GM12891 (cell line): ENCODE results near the gene HDAC9.
A peak's percentile ranks its signal among the peaks of the same experiment; 100 is the strongest.

Experiments
- DNase-seq: peaks from one replicate; pipeline ENCODE4 v3.0.0; 2011; ENCODE audit warnings: low spot score; ENCODE audit not compliant: insufficient read length
- FAIRE-seq: peaks from 2 replicates; lab custom pipeline; 2011; peaks lifted over from hg19 to GRCh38; lab: Jason Lieb, UNC
- PAX5 ChIP-seq: IDR thresholded peaks from 2 replicates; pipeline ENCODE4 v1.6.1; 2011; ENCODE audit warnings: low read length, moderate library complexity, mild to moderate bottlenecking; ENCODE audit not compliant: insufficient read depth, severe bottlenecking
- POLR2A ChIP-seq: IDR thresholded peaks from 2 replicates; pipeline ENCODE4 v1.6.1; 2011; ENCODE audit warnings: low read depth, low read length, control low read depth
- POLR2AphosphoS5 ChIP-seq: IDR thresholded peaks from 2 replicates; pipeline ENCODE4 v1.6.1; 2011; ENCODE audit warnings: low read depth, low read length, control low read depth
- POU2F2 ChIP-seq: IDR thresholded peaks from 2 replicates; pipeline ENCODE4 v1.6.1; 2011; ENCODE audit warnings: low read depth, mild to moderate bottlenecking, control low read depth, low read length, moderate library complexity
- SPI1 ChIP-seq: IDR thresholded peaks from 2 replicates; pipeline ENCODE4 v1.6.1; 2011; ENCODE audit warnings: low read depth, low read length, control low read depth
- TAF1 ChIP-seq: IDR thresholded peaks from 2 replicates; pipeline ENCODE4 v1.6.1; 2011; ENCODE audit warnings: low read depth, low read length, control low read depth

The HDAC9 gene

DNA sequence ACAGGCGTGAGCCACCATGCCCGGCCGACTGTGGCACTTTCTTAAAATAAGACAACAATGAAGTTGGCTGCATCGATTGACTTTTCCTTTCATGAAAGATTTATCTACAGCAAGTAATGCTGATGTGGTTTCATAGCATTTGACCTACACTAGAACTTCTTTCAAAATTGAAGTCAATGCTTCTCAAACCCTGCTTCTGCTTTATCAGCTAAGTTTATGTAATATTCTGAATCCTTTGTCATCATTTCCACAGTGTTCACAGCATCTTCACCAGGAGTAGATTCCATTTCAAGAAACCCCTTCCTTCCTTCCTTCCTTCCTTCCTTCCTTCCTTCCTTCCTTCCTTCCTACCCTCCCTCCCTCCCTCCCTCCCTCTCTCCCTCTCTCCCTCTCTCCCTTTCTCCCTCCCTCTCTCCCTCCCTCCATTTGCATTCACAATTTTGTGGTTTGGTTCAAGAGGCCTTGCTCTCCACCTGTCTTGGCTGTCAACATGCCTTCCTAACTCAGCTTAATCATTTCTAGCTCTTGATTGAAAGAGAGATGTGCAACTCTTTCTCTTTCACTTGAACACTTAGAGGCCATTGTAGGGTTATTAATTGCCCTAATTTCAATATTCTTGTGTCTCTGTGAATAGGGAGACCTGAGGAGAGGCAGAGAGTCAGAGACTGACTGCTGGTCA, 52.1 kb downstream of the HDAC9 start:
- TF ChIP-seq SPI1 (no peak), PAX5 (no peak)
- FAIRE-seq (no peak), DNase-seq (no peak)

DNA sequence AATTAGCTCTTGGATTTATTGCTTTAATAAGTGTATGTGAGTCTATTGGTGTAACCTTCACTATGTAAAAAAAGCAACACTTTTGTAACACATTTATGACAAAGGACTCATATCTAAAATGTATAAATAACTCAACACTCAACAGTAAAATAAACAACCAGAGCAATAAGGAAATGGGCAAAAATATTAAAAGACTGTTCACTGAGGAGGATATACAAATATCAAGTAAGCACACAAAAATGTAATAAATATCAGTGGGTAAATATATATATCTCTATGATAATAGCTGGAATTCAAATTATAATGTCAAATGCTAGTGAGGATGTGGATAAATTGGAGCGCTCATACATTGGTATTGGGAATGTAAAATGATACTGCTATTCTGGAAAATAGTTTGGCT, 53.0 kb downstream of the HDAC9 start:
- DNase-seq (no peak), FAIRE-seq (no peak)
- no peak for TF ChIP-seq POLR2AphosphoS5
- TF ChIP-seq POLR2A: no peak
- TF ChIP-seq POU2F2: no peak
- TF ChIP-seq PAX5: no peak
- no peak for TF ChIP-seq TAF1
- no peak for TF ChIP-seq SPI1

DNA sequence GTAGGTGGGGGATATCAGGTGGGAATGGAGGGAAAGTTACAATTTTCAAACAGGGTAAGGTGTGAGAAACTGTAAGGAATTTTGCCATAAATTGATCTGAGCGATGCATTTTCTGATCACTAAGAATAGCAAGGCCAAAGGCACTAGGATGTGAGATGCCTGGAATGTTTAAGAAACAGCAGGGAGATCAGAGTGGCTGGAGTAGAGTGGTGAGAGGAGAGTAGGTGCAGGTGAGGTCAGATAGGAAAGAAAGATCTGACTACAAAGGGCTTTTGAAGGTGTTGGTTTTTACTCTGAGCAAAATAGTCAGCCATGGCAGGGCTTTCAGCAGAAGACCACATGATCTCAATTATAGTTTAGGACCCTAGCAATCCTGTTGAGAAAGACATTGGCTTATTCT, 55.0 kb downstream of the HDAC9 start:
- FAIRE-seq (no peak), DNase-seq (no peak)
- no peak for TF ChIP-seq POU2F2
- no peak for TF ChIP-seq POLR2A
- no peak for TF ChIP-seq TAF1
- TF ChIP-seq PAX5: no peak
- TF ChIP-seq POLR2AphosphoS5: no peak
- TF ChIP-seq SPI1: no peak

DNA sequence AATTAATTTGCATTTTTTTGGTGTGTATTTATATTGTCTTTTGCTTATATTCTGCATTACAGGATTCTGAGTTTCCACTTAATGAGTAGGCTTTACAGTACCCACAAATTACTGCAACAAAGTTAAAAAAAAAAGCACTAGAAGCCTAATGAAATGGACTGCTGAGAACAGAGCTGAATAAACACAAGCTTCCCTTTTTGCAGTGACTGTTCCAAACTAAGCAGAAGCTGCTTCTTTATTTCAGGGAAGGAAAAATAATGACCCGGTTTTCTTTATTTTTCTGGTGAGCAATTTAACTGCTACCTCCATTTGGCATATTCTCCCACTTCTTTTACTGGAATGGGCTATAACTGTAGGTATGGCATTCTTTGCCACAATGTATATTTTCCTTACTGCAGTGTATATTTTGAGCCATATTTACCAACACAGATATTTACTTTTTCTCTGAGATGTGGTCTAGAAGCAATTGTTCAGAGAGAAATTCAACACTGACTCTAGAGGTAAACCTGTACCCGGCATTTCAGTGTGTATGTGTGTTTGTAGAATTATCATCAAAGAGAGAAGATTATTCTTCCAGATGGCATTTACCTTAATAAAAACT, 56.9 kb downstream of the HDAC9 start:
- no peak for DNase-seq
- FAIRE-seq: peak; percentile 5
- TF ChIP-seq POU2F2 (no peak), POLR2A (no peak), TAF1 (no peak), POLR2AphosphoS5 (no peak), PAX5 (no peak), SPI1 (no peak)

DNA sequence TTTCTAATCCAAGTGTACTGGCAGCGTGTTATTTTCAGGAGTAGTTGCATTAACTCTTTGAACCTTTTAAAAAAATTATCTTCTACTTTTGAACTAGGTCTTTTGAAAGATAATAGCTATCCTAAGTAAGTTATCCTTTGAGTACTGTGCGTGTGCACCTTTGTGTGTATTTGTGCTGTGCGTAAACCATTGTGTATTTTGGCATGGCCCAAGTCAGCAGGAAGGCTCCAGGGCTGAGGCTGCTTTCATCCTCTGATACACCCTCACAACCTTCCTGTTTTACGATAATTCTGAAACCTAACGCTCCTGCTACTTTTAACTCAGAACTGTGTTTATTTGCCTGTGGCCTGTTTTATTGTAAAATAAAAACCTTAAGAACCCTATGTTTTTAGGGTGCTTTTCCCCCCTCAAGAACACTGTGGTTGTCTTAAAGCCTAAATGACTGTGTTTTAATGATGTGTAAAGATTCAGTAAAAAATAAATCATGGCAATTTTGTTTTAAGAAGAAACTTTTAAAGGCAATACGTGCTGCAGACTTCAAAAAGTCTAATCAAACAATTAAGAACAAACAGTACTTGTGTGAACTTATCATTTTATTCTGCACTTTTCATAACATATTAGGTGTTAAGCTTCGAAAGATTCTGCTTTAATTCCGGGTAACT, 57.5 kb downstream of the HDAC9 start:
- DNase-seq (no peak), FAIRE-seq (peak; percentile 54)

DNA sequence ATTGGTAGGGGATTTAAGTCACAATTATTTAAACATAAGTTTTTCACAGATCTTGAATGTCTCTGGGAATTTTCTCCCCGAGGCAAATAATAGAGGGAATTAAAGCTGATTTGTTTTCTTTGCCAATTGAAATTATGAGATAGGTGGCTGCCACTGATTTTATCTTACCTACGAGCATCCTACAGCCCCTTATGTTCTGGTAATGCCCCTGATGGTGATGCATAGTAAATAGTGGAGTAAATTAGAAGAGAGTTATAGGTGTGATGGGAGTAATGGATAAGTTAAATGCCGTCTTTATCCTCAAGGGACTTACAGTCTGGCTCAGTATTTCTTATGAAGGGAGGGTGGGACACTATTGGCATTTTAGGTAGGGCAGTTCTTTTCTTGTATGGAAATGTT, 58.1 kb downstream of the HDAC9 start:
- FAIRE-seq (no peak), DNase-seq (no peak)
- TF ChIP-seq SPI1 (no peak), PAX5 (no peak), POLR2AphosphoS5 (no peak), POLR2A (no peak), POU2F2 (no peak), TAF1 (no peak)

More for the DNA sequence above, 57.5 kb downstream of the HDAC9 start:
- TF ChIP-seq POLR2AphosphoS5: no peak
- TF ChIP-seq POU2F2: no peak
- no peak for TF ChIP-seq TAF1
- no peak for TF ChIP-seq SPI1

DNA sequence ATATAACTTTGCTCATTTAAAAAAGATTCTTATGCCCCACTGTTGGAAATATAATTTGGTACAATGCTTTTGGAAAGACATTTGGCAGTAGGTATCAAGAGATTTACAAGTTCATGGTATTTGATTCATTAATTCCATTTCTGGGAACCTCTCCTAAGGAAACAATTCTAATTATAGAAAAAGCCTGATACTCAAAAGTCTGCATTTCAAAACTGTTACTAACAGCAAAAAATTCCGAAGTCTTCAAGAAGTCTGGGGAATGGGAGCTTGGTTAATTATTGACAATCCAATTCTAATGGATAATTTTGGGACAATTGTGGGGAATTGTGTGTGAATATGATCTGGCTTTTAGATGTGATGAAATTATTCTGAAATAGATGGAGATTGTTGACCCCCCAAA, 59.6 kb downstream of the HDAC9 start:
- DNase-seq (no peak), FAIRE-seq (no peak)
- no peak for TF ChIP-seq POU2F2
- no peak for TF ChIP-seq POLR2AphosphoS5
- TF ChIP-seq PAX5: no peak
- no peak for TF ChIP-seq SPI1
- TF ChIP-seq TAF1: no peak
- TF ChIP-seq POLR2A: no peak

DNA sequence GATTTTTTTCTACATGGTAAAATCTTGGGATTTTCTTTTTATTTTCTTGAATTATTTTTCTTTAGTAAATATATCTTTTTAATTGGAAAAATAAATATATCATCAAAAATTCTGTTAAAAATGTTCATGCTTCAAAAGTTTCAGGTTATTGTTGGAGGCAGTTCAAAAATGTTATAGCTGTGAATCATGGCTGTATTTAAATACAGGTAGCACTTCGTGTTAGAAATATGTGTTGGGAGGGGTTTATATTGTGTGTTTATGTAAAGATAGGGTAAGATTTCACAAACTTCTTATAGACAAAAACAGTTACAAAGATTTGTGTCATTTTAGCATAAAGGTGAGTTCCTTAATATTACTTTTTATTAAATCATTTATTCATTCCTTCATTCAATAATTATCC, 60.4 kb downstream of the HDAC9 start:
- FAIRE-seq (no peak), DNase-seq (no peak)
- TF ChIP-seq TAF1 (no peak), POU2F2 (no peak), SPI1 (no peak), PAX5 (no peak), POLR2AphosphoS5 (no peak), POLR2A (no peak)

DNA sequence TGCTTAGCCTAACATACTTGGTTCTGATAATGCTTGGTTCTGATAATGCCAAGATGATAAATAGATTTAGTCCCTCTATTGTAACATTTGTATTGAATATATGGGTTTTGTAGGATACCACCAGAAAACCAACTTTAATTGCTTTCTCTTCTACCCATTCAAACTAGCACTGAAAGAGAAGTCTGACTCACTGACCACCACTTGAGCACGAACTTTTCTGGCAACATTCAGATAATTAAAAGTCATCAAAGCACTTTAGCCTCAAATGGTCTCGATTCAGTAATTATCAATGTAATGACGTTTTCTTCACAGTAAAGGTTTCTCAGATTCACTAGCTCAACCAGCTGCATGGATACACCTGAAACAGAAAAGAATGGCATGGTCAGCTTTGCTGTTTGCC, 63.0 kb downstream of the HDAC9 start:
- DNase-seq (no peak), FAIRE-seq (no peak)
- TF ChIP-seq POU2F2: no peak
- TF ChIP-seq TAF1: no peak
- TF ChIP-seq POLR2AphosphoS5: no peak
- TF ChIP-seq SPI1: no peak
- TF ChIP-seq POLR2A: no peak
- TF ChIP-seq PAX5: no peak

DNA sequence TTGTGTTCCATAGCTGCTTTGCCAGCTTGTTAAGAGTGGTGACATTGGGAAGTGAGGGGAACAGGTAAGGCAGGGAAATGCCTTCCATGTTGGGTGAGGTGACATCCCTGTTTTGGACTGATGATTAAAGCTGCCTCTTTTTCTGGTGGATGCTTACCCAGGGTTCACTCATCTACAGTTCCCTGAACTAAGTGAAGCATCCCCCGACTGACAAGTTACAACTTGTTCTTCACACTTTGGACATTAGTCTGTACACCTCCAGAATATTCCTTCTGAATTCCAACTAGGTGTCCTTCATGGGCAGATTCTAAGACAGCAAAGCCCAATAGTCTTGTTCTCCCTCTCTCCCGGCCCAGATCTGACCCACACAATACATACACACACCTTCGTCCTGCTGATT, 63.4 kb downstream of the HDAC9 start:
- DNase-seq (no peak), FAIRE-seq (peak; percentile 79)
- no peak for TF ChIP-seq POLR2A
- TF ChIP-seq POLR2AphosphoS5: no peak
- TF ChIP-seq POU2F2: no peak
- TF ChIP-seq PAX5: no peak
